Gastrocnemius medialis (tissue), 4 donors: ENCODE data around the gene ASTN2. TPM values are rescaled to one million over a fixed set of nuclear protein-coding genes. Genes with fewer than 3 reads are reported as not detected.

Experiments used
- ATAC-seq, 2 donors: fragments of 150-250 bp; one replicate each; pipeline ENCODE4 v1.9.1; 2016
- DNase-seq, 2 donors: peaks; one replicate each; pipeline ENCODE4 v3.0.0-alpha.2; 2019
- H3K27ac ChIP-seq, 4 donors: fragments of 200-600 bp; sonication (generic); 1 replicate in 1 of 4; 2 replicates in 3 of 4; pipeline ENCODE4 v1.5.1; 2016 to 2018; ENCODE audit warnings: mild to moderate bottlenecking in 2 of 4, moderate library complexity in 1 of 4
- H3K27me3 ChIP-seq, 3 donors: fragments of 200-600 bp; sonication (generic) in 2 of 3; 1 replicate in 1 of 3; 2 replicates in 2 of 3; pipeline versions ENCODE4 v1.5.1 to v1.6.0; 2016 to 2019; ENCODE audit warnings: mild to moderate bottlenecking in 1 of 3, moderate library complexity in 1 of 3
- H3K36me3 ChIP-seq, 2 donors: fragments of 200-600 bp; sonication (generic) in 1 of 2; one replicate each; pipeline ENCODE4 v1.5.1; 2017 to 2018
- H3K4me1 ChIP-seq, 2 donors: fragments of 200-600 bp; sonication (generic) in 1 of 2; one replicate each; pipeline ENCODE4 v1.5.1; 2016 to 2017; ENCODE audit warnings: mild to moderate bottlenecking in 2 of 2
- H3K4me3 ChIP-seq, 4 donors: fragments of 200-600 bp; sonication (generic) in 3 of 4; 1 replicate in 1 of 4; 2 replicates in 3 of 4; pipeline ENCODE4 v1.5.1; 2016 to 2019; ENCODE audit warnings: mild to moderate bottlenecking in 2 of 4
- H3K9me3 ChIP-seq, 3 donors: fragments of 200-600 bp; sonication (generic) in 2 of 3; 1 replicate in 1 of 3; 2 replicates in 2 of 3; pipeline ENCODE4 v1.5.1; 2016 to 2019
- CTCF ChIP-seq, 5 experiments: fragments of 450-650 bp in 3 of 5; fragments of 200-600 bp in 2 of 5; sonication (generic) in 2 of 5; IDR thresholded peaks in 4 of 5; conservative IDR thresholded peaks in 1 of 5; 1 replicate in 4 of 5; 2 replicates in 1 of 5; pipeline ENCODE4 v1.5.1; 2016 to 2019; ENCODE audit warnings: antibody characterized with exemption in 5 of 5, mild to moderate bottlenecking in 3 of 5, moderate library complexity in 3 of 5
- POLR2A ChIP-seq, 2 donors: fragments of 450-650 bp; IDR thresholded peaks; one replicate each; pipeline ENCODE4 v1.6.1; 2017; ENCODE audit warnings: antibody characterized with exemption in 2 of 2, mild to moderate bottlenecking in 2 of 2, moderate library complexity in 2 of 2
- in situ Hi-C, 4 donors: fragments of 200-750 bp; cut with MboI; loops; one replicate each; pipeline versions ENCODE4 v1.15.0 to v1.8.0; 2017; ENCODE audit warnings: low sequenced_read_pairs in 4 of 4
- intact Hi-C: fragments of 100-400 bp; cut with DNase I; formaldehyde crosslinking; loops from one replicate; pipeline ENCODE4 v1.15.1; 2023; ENCODE audit warnings: low total_unique reads
- total RNA-seq, 4 donors: library from RNA; depleted of rRNA; stranded (reverse); fragments of >200 nt; gene quantifications; one replicate each; pipeline versions ENCODE4 v1.1.0 to v1.2.3, GENCODE V29; 2016

ASTN2 gene
- total RNA-seq, 4 donors from 2014 or later = 2.5 to 4.6 (median 3.7) TPM

DNA sequence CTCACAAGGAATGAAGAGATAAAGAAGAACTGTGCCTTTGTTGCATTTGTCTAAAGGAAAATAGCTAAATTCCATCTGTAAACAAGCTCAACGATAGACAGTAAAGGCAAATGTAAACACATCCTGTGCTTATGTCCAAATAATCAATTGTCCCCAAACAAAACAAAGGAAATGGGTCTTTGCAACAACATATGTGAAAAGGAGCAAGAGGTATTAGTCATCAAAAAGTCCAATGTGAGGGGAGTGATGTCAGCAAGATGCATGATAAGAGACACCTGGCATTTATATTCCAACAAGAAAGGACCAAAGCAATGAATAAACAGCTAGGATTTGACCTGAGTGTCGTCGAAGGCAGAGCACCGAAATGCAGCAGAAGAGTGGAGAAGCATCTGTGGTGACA, 209.1 kb downstream of the ASTN2 start:
- Histone ChIP-seq H3K4me3 (no peak overlapping the region), H3K36me3 (no peaks in the 10 kb centered on the region), H3K4me1 (no peaks in the 10 kb centered on the region)

DNA sequence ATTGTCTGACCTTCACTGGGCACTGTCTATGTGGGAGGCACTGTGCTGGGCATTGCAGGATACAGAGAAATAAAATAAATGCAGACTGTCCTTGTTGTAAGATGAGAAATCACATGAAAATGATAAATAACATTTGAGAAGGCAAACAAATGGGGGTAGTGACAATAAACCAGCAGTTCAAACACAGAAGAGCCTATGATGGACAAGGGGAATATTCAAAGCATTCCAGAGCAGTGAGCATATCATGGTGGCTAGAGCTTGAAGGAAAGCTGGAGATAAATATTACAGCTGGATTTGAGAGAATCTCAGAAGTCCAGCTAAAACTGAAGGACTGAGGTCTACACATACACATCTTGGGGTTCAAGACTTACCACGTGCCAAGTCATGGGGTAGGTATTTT, 209.9 kb downstream of the ASTN2 start:
- Histone ChIP-seq H3K27me3 (no peaks in the 10 kb centered on the region), H3K9me3 (no peaks in the 10 kb centered on the region), H3K36me3 (no peaks in the 10 kb centered on the region), H3K4me1 (no peaks in the 10 kb centered on the region), H3K27ac (no peak overlapping the region), H3K4me3 (no peak overlapping the region)
- TF ChIP-seq POLR2A (IDR thresholded peaks at IDR 0.05) = no peak
- no peak for TF ChIP-seq CTCF (IDR thresholded peaks at IDR 0.05 in 4 of 5, conservative IDR thresholded peaks at IDR 0.05 in 1 of 5)
- DNase-seq (no peak), ATAC-seq (no peak)
- intact Hi-C loops = no loop called here
- in situ Hi-C loops = no loop called here

More for the DNA sequence above, 209.1 kb downstream of the ASTN2 start:
- ATAC-seq = no peak
- DNase-seq = no peak
- Histone ChIP-seq H3K27ac (no peak overlapping the region), H3K9me3 (no peaks in the 10 kb centered on the region), H3K27me3 (no peaks in the 10 kb centered on the region)
- in situ Hi-C loops = no loop called here
- intact Hi-C loops = no loop called here
- TF ChIP-seq CTCF (IDR thresholded peaks at IDR 0.05 in 4 of 5, conservative IDR thresholded peaks at IDR 0.05 in 1 of 5) = no peak
- no peak for TF ChIP-seq POLR2A (IDR thresholded peaks at IDR 0.05)

DNA sequence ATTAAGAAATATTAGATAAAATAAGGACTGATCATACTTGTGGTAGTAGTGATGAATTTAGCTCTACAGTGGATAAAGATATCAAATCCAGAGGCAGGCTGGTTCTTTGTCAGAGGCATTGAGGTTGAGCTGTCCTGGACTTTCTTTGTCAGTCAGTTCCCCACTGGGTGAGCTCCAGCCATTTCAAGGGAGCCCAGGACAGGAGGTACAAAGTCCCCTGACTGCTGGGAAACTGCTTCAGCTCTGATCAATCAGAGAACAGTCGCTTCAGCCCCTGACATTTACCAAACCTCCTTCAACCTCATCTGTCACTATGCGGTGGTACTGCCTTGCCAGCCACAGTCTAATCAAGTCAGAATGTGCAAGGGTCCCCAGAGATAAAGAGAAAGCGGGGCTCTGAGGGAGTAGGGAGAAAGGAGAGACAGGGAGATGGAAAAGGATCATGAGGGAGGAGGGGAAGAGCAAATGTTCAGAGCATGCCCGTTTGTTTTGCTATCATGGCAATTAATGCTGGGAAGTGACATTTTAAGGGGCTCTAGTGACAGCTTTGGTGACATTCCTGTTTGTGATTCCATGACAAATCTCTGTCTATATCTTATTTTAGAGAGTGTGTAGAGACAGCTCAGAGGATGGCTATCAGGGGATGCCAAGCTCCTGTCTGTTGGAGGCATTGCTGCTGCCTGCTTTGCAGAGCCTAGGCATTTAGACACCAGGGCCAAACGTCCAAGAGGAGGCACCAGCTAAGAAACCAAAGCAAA, 223.2 kb downstream of the ASTN2 start:
- H3K9me3 ChIP-seq = no peaks in the 10 kb centered on the region
- no peaks in the 10 kb centered on the region for H3K27me3 ChIP-seq
- H3K4me1 ChIP-seq = no peaks in the 10 kb centered on the region
- no peaks in the 10 kb centered on the region for H3K36me3 ChIP-seq
- ATAC-seq (no peak), DNase-seq (no peak)
- in situ Hi-C loops (loop anchor here in 1 of 4 donors (25.0 kb wide), 1 partner anchor 96 kb away; no protein-coding TSS in a partner anchor), intact Hi-C loops (no loop called here)
- TF ChIP-seq POLR2A (IDR thresholded peaks at IDR 0.05) (no peak), CTCF (IDR thresholded peaks at IDR 0.05 in 4 of 5, conservative IDR thresholded peaks at IDR 0.05 in 1 of 5) (no peak)
- no peak overlapping the region for H3K4me3 ChIP-seq
- no peak overlapping the region for H3K27ac ChIP-seq

DNA sequence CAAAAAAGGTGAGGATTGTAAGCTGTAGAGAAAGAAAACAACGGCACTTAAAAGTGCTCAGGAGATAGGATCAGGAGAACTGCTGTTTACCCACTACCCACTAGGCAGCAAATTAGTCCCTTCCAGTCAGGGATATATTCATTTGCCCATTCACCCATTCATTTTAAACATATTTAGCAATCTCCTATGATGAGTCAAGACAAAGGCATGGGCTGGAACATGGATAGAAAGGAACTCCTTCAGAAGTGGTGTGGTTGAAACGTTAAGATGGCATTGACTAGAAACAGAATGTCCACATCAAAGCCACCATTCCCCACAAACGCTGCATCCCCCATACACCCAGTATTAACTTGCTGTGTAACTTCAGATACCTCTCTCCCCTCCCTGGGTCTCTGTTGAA, 225.7 kb downstream of the ASTN2 start:
- H3K27ac ChIP-seq = no peak overlapping the region
- no peak for ATAC-seq
- H3K4me3 ChIP-seq = no peak overlapping the region
- DNase-seq = no peak
- in situ Hi-C loops = loop anchor here in 1 of 4 donors (25.0 kb wide), 1 partner anchor 98 kb away; no protein-coding TSS in a partner anchor
- H3K4me1 ChIP-seq = no peaks in the 10 kb centered on the region
- intact Hi-C loops = no loop called here
- no peaks in the 10 kb centered on the region for H3K9me3 ChIP-seq
- H3K27me3 ChIP-seq = no peaks in the 10 kb centered on the region
- TF ChIP-seq CTCF (IDR thresholded peaks at IDR 0.05 in 4 of 5, conservative IDR thresholded peaks at IDR 0.05 in 1 of 5) (no peak), POLR2A (IDR thresholded peaks at IDR 0.05) (no peak)
- no peaks in the 10 kb centered on the region for H3K36me3 ChIP-seq
